OCI-LY1 (cell line): ENCODE measurements around the gene GRM7.

ENCODE experiments used
- H2AFZ ChIP-seq: fragments of 200-600 bp; sonication (generic), shearing (Covaris generic); 2 replicates; pipeline ENCODE4 v1.6.0; 2014; ENCODE audit warnings: antibody characterized with exemption, mild to moderate bottlenecking, low read length
- H3F3A ChIP-seq: fragments of 200-600 bp; sonication (generic), shearing (Covaris generic); 2 replicates; pipeline ENCODE4 v1.6.0; 2014; ENCODE audit warnings: mild to moderate bottlenecking, antibody characterized with exemption, low read length, moderate library complexity; ENCODE audit not compliant: insufficient read depth
- H3K27ac ChIP-seq: fragments of 200-600 bp; sonication (generic); 2 replicates; pipeline ENCODE4 v1.5.1; 2014; ENCODE audit warnings: low read length, mixed run types, mild to moderate bottlenecking, low read depth; ENCODE audit not compliant: poor library complexity, severe bottlenecking
- H3K27me3 ChIP-seq: fragments of 200-600 bp; sonication (generic); 2 replicates; pipeline ENCODE4 v1.6.0; 2014; ENCODE audit warnings: antibody characterized with exemption, mild to moderate bottlenecking, low read length, moderate library complexity; ENCODE audit not compliant: insufficient read depth
- H3K36me3 ChIP-seq: fragments of 200-600 bp; sonication (generic); 2 replicates; pipeline ENCODE4 v1.6.1; 2014; ENCODE audit warnings: mild to moderate bottlenecking, antibody characterized with exemption, low read length, moderate library complexity, mixed read lengths; ENCODE audit not compliant: insufficient read depth
- H3K4me1 ChIP-seq: fragments of 200-600 bp; sonication (generic); 2 replicates; pipeline ENCODE4 v1.5.1; 2014; ENCODE audit warnings: mild to moderate bottlenecking, low read length, moderate library complexity; ENCODE audit not compliant: insufficient read depth, severe bottlenecking
- H3K4me2 ChIP-seq: fragments of 200-600 bp; sonication (generic), shearing (Covaris generic); 2 replicates; pipeline ENCODE4 v1.6.1; 2014; ENCODE audit warnings: low read length
- H3K4me3 ChIP-seq: fragments of 200-600 bp; sonication (generic); 2 replicates; pipeline ENCODE4 v1.5.1; 2014; ENCODE audit warnings: low read length, low read depth, mild to moderate bottlenecking, mixed read lengths; ENCODE audit not compliant: poor library complexity, severe bottlenecking
- H3K79me2 ChIP-seq: fragments of 200-600 bp; shearing (Covaris generic); 2 replicates; pipeline ENCODE4 v1.6.1; 2016; ENCODE audit warnings: mixed run types, low read length, mixed read lengths; ENCODE audit not compliant: insufficient read depth
- H3K9ac ChIP-seq: fragments of 200-600 bp; sonication (generic), shearing (Covaris generic); 2 replicates; pipeline ENCODE4 v1.6.1; 2014; ENCODE audit warnings: mild to moderate bottlenecking, low read length, mixed read lengths
- H3K9me2 ChIP-seq: fragments of 200-600 bp; sonication (generic), shearing (Covaris generic); 2 replicates; pipeline ENCODE4 v1.6.1; 2014; ENCODE audit warnings: low read depth, mild to moderate bottlenecking, low read length, mixed read lengths
- H3K9me3 ChIP-seq: fragments of 200-600 bp; shearing (Covaris generic); 2 replicates; pipeline ENCODE4 v1.6.1; 2014; ENCODE audit warnings: low read length, mixed read lengths
- H4K20me1 ChIP-seq: fragments of 200-600 bp; sonication (generic), shearing (Covaris generic); 2 replicates; pipeline ENCODE4 v1.6.0; 2016; ENCODE audit warnings: mild to moderate bottlenecking, low read length; ENCODE audit not compliant: insufficient read depth
- EZH2 ChIP-seq: fragments of 200-600 bp; sonication (generic), shearing (Covaris generic); IDR thresholded peaks from 2 replicates; pipeline ENCODE4 v1.8.0; 2017; ENCODE audit warnings: borderline replicate concordance, mixed run types, mild to moderate bottlenecking, antibody characterized with exemption, low read length, moderate library complexity, mixed read lengths
- TF ChIP-seq, protein P1 (sequence below): fragments of 200-600 bp; sonication (generic), shearing (Covaris generic); IDR thresholded peaks from 2 replicates; pipeline ENCODE4 v1.5.1; 2017; ENCODE audit warnings: mild to moderate bottlenecking, antibody characterized with exemption, low read length, moderate library complexity, mixed read lengths

Gene GRM7

DNA sequence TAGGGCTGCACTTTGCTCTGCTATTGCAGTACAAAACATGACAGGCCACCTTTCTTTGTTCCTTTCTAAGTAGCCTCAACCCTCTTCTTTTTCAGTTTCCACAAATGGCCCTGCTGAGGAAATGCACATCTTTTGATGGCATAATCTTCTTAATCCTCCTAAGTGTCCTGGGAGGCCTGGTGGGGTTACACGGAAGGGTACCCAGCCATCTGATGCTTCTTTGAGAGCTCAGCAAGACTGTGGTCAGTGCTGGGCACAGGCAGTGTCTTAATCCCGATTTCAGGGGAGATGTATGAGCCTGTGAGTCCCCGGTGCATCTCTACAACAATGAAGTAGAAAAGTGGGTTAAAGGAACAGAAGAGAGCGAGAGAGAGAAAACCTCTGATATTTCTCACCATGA lies 404.8 kb downstream of the GRM7 start:
- Histone ChIP-seq H3K27me3 (no peaks in the 10 kb centered on the region), H4K20me1 (no peaks in the 10 kb centered on the region), H3F3A (no peaks in the 10 kb centered on the region), H3K9ac (no peak overlapping the region), H3K36me3 (no peaks in the 10 kb centered on the region), H3K4me2 (no peak overlapping the region), H3K9me3 (no peaks in the 10 kb centered on the region), H3K79me2 (no peaks in the 10 kb centered on the region), H3K27ac (no peak overlapping the region), H3K4me1 (no peaks in the 10 kb centered on the region), H3K4me3 (no peak overlapping the region), H3K9me2 (no peaks in the 10 kb centered on the region), H2AFZ (no peak overlapping the region)
- TF ChIP-seq, protein P1, sequence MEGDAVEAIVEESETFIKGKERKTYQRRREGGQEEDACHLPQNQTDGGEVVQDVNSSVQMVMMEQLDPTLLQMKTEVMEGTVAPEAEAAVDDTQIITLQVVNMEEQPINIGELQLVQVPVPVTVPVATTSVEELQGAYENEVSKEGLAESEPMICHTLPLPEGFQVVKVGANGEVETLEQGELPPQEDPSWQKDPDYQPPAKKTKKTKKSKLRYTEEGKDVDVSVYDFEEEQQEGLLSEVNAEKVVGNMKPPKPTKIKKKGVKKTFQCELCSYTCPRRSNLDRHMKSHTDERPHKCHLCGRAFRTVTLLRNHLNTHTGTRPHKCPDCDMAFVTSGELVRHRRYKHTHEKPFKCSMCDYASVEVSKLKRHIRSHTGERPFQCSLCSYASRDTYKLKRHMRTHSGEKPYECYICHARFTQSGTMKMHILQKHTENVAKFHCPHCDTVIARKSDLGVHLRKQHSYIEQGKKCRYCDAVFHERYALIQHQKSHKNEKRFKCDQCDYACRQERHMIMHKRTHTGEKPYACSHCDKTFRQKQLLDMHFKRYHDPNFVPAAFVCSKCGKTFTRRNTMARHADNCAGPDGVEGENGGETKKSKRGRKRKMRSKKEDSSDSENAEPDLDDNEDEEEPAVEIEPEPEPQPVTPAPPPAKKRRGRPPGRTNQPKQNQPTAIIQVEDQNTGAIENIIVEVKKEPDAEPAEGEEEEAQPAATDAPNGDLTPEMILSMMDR = no peak
- no peak for TF ChIP-seq EZH2

DNA sequence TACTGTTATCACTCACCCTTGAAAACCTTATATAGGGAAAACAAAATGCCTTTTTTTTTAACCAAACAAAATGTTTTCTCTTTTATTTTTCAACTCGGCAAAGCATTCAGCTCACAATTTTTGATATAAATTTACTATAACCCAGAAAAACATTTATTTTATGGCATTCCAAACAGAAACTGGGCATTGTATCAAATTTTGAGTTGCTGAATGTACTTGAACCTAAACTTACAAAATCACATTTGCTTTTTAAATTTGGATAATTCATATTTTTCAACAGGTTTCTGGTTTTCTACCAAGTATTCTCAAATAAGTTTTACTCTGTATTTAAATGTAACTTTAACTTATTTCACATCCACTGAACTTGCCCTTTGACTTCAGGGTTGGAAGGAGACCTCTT lies 405.6 kb downstream of the GRM7 start:
- Histone ChIP-seq H3K4me2 (no peak overlapping the region), H3K27ac (no peak overlapping the region), H2AFZ (no peak overlapping the region), H3K4me3 (no peak overlapping the region), H3K36me3 (no peaks in the 10 kb centered on the region), H3K9ac (no peak overlapping the region), H3K79me2 (no peaks in the 10 kb centered on the region), H3K9me3 (no peaks in the 10 kb centered on the region), H3K4me1 (no peaks in the 10 kb centered on the region), H4K20me1 (no peaks in the 10 kb centered on the region), H3K27me3 (no peaks in the 10 kb centered on the region), H3F3A (no peaks in the 10 kb centered on the region), H3K9me2 (no peaks in the 10 kb centered on the region)
- TF ChIP-seq, protein P1 = no peak
- no peak for TF ChIP-seq EZH2

DNA sequence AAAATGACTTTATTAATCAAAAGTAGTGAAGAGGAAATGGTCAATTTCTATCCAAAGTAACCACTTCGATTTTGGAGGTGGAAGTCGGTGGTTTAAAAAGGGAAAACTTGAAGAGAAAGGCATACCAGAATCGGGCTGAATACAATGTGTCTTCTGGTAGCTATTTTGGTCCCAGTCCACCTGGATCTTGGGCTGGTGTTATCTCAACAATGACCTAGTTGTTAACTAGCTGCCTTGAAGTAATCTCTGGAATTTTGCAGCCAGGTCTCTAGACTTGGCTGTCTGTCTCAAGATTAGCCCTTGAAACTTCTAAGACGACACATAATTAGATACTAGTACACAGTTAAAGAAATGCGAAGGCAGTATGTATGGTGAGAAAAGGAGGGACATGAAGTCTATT lies 409.8 kb downstream of the GRM7 start:
- H3K27me3 ChIP-seq = no peaks in the 10 kb centered on the region
- TF ChIP-seq, protein P1 = no peak
- TF ChIP-seq EZH2 = no peak
- H3K4me3 ChIP-seq = no peak overlapping the region
- no peaks in the 10 kb centered on the region for H3K9me2 ChIP-seq
- H3K36me3 ChIP-seq = no peaks in the 10 kb centered on the region
- no peak overlapping the region for H3K4me2 ChIP-seq
- no peaks in the 10 kb centered on the region for H3K9me3 ChIP-seq
- no peak overlapping the region for H3K9ac ChIP-seq
- no peak overlapping the region for H2AFZ ChIP-seq
- no peaks in the 10 kb centered on the region for H3K79me2 ChIP-seq
- no peaks in the 10 kb centered on the region for H3K4me1 ChIP-seq
- no peak overlapping the region for H3K27ac ChIP-seq
- H3F3A ChIP-seq = no peaks in the 10 kb centered on the region
- no peaks in the 10 kb centered on the region for H4K20me1 ChIP-seq
